HUES64 (cell line): ENCODE measurements around the gene FRY.

ENCODE experiments used
- H3K27ac ChIP-seq: 2 replicates; pipeline ENCODE4 v1.7.0; 2013; ENCODE audit warnings: low read depth, low read length, inconsistent platforms
- H3K27me3 ChIP-seq: 2 replicates; pipeline ENCODE4 v1.6.1; 2013; ENCODE audit warnings: mild to moderate bottlenecking, low read length; ENCODE audit not compliant: insufficient read depth
- H3K36me3 ChIP-seq: 2 replicates; pipeline ENCODE4 v1.6.1; 2013; ENCODE audit warnings: mild to moderate bottlenecking, low read length; ENCODE audit not compliant: insufficient read depth
- H3K4me1 ChIP-seq: 2 replicates; pipeline ENCODE4 v1.6.1; 2013; ENCODE audit warnings: mild to moderate bottlenecking, low read length, moderate library complexity; ENCODE audit not compliant: insufficient read depth
- H3K4me3 ChIP-seq: 2 replicates; pipeline ENCODE4 v1.5.1; 2013; ENCODE audit warnings: mild to moderate bottlenecking, low read length, moderate library complexity
- H3K9ac ChIP-seq: 2 replicates; pipeline ENCODE4 v1.6.1; 2013; ENCODE audit warnings: mild to moderate bottlenecking, low read depth, low read length
- H3K9me3 ChIP-seq: 2 replicates; pipeline ENCODE4 v1.6.1; 2013; ENCODE audit warnings: low read depth, low read length; ENCODE audit not compliant: insufficient read depth
- WGBS: fragments of 150-250, 120-280 bp; methylation state at CpG from one replicate; pipeline ENCODE4 v1.1.7; 2013; ENCODE audit warnings: missing lambda C conversion rate; 5-methylcytosine and 5-hydroxymethylcytosine counted together

The FRY gene

DNA sequence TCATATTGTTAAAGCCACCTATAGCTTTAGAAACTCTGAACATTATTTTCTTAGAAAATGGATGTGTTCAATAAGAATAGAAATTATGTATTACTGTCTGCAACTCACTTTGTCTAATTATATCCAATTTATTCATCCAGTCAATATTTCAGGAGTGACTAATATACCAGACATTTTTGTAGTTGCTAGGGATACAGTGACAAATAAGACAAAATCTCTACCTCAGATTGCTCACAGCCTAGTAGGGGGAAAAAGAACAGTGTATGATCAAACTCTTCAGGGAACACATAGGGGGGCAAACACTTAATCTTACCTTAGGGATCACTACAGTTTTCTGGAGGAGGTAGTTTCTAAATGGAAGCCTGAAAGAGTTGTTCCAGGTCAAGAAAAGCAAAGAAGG lies 292.3 kb downstream of the FRY start:
- Histone ChIP-seq H3K27me3 (no peaks in the 10 kb centered on the region), H3K4me1 (no peaks in the 10 kb centered on the region), H3K9me3 (no peaks in the 10 kb centered on the region), H3K9ac (no peak overlapping the region), H3K27ac (no peak overlapping the region), H3K36me3 (peaks cover 83% of the 10 kb centered on the region), H3K4me3 (no peak overlapping the region)

DNA sequence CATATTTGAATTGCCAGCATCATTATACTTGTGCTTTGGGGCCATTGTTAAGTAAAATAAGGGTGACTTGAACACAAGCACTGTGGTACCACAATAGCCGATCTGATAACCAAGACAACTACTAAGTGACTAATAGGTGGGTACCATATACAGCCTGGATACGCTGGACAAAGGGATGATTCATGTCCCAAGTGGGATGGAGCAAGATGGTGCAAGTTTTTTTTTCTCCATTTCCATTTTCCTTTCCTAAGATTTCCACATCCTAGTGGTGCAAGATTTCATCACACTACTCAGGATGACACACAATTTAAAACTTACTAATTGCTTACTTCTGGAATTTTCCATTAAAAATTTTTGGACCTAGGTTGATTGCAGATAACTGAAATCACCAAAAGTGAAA lies 298.9 kb downstream of the FRY start:
- no peaks in the 10 kb centered on the region for H3K4me1 ChIP-seq
- H3K9ac ChIP-seq: no peak overlapping the region
- peaks cover 87% of the 10 kb centered on the region for H3K36me3 ChIP-seq
- no peak overlapping the region for H3K4me3 ChIP-seq
- H3K9me3 ChIP-seq: no peaks in the 10 kb centered on the region
- no peaks in the 10 kb centered on the region for H3K27me3 ChIP-seq
- no peak overlapping the region for H3K27ac ChIP-seq
- WGBS: 100% methylated on average over 2 of the region's 2 CpGs

DNA sequence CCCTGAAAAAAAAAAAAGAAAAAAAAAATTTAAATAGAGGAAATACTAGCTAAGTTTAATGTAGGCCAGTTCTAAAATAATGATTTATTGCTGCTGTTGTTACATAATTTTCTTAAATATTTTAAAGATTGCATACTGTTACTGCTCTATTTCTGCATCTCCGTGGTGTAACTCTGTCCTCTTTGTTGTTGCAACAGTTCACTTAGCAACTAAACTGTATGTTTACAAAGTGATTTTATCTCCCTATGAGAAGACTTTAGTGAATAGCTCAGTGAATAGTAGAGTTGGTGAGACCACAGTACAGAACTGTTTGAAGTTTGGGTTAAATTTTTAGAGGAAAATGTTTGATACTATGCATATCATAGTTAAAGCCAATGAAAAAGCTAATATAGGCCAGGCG lies 303.1 kb downstream of the FRY start:
- Histone ChIP-seq H3K9ac (no peak overlapping the region), H3K4me3 (no peak overlapping the region), H3K27me3 (no peaks in the 10 kb centered on the region), H3K9me3 (peaks cover 21% of the 10 kb centered on the region), H3K27ac (no peak overlapping the region), H3K4me1 (peaks cover 6% of the 10 kb centered on the region; the same call in 1 of the 2 replicates), H3K36me3 (peaks cover 84% of the 10 kb centered on the region)
- 97% methylated on average over 2 of the region's 2 CpGs for WGBS

DNA sequence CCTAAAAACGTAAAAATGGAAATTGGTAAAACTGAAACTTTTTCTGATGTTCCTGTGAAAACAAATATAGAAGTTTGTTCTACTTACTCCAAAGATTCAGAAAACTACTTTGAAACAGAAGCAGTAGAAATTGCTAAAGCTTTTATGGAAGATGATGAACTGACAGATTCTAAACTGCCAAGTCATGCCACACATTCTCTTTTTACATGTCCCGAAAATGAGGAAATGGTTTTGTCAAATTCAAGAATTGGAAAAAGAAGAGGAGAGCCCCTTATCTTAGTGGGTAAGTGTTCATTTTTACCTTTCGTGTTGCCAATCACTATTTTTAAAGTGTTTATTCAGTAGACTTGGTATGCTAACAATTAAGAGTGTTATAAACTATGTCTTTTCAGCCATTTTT lies 309.3 kb downstream of the FRY start:
- peaks cover 6% of the 10 kb centered on the region; the same call in 1 of the 2 replicates for H3K4me1 ChIP-seq
- no peak overlapping the region for H3K4me3 ChIP-seq
- peaks cover 32% of the 10 kb centered on the region for H3K36me3 ChIP-seq
- WGBS: 96% methylated on average over 3 of the region's 3 CpGs
- H3K9ac ChIP-seq: no peak overlapping the region
- no peaks in the 10 kb centered on the region for H3K27me3 ChIP-seq
- no peak overlapping the region for H3K27ac ChIP-seq
- peaks cover 25% of the 10 kb centered on the region for H3K9me3 ChIP-seq

DNA sequence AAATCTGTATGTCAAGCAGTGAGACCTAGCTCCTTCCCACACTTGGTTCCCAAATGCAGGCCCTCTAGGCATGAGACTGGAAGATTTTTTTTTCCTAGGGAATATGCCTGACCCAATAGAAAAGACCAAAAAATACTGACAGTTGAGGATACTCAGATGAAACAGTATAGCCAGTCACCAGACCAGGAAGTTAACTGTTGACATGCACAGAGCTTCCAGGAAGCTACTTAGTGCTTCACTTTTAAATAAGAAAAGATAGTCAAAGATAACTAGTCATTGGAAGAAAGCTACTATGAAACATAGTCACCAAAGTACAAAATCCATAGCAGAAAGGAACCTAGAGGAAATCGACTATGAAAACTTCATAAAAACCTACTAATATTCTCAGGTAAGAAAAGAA lies 316.1 kb downstream of the FRY start:
- WGBS: no CpG with 5 or more reads among the region's 1 CpG
- Histone ChIP-seq H3K4me1 (no peaks in the 10 kb centered on the region; the same call in 1 of the 2 replicates), H3K27ac (no peak overlapping the region), H3K9ac (no peak overlapping the region), H3K4me3 (no peak overlapping the region), H3K36me3 (peaks cover 53% of the 10 kb centered on the region), H3K9me3 (no peaks in the 10 kb centered on the region), H3K27me3 (no peaks in the 10 kb centered on the region)
